Activated CD4-positive, CD25-positive, alpha-beta regulatory T cell treated with anti-CD3 and anti-CD28 coated beads, Interleukin-2, amount 50 U/mL, for 16 hours (primary cell): ENCODE measurements around the gene ZNF526.
A peak's percentile ranks its signal among the peaks of the same experiment; 100 is the strongest.

Experiments used
- DNase-seq: peaks from one replicate; pipeline ENCODE4 v3.0.0-alpha.2; 2020; ENCODE audit warnings: low read depth, low spot score

Gene ZNF526

GRCh38 chr19:42224940-42225717 is 5.0 kb downstream of the ZNF526 start:
- no peak for DNase-seq

DNA sequence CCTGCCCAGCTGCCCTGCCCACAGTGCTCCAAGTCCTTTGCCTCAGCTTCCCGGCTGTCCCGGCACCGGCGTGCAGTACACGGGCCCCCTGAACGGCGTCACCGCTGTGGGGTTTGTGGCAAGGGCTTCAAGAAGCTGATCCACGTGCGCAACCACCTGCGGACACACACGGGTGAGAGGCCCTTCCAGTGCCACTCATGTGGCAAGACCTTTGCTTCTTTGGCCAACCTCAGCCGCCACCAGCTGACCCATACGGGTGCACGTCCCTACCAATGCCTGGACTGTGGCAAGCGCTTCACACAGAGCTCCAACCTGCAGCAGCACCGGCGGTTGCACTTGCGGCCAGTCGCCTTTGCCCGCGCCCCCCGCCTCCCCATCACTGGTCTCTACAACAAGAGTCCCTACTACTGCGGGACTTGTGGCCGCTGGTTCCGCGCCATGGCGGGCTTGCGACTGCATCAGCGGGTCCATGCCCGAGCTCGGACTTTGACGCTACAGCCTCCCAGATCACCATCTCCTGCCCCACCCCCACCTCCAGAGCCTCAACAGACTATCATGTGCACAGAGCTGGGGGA is 5.7 kb downstream of the ZNF526 start:
- no peak for DNase-seq

GRCh38 chr19:42226886-42227285 is 6.8 kb downstream of the ZNF526 start:
- DNase-seq: no peak

DNA sequence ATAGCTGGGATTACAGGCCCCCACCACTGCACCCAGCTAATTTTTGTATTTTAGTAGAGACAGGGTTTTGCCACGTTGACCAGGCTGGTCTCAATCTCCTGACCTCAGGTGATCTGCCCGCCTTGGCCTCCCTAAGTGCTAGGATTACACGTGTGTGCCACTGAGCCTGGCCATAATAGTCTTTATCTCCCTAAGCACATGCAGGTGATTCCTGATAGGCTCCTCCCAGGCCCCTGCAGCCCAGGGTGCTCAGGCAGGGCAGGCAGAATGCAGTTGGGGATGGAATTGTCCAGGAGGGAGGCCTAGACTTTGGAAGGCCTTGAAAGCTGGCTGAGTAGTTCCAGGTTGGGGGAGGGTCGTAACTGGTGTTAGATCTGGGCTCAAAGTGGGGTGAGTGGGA is 8.5 kb downstream of the ZNF526 start:
- DNase-seq: no peak

GRCh38 chr19:42229301-42229854 is 9.3 kb downstream of the ZNF526 start:
- DNase-seq: no peak

GRCh38 chr19:42229855-42230351 is 9.8 kb downstream of the ZNF526 start:
- DNase-seq: no peak

DNA sequence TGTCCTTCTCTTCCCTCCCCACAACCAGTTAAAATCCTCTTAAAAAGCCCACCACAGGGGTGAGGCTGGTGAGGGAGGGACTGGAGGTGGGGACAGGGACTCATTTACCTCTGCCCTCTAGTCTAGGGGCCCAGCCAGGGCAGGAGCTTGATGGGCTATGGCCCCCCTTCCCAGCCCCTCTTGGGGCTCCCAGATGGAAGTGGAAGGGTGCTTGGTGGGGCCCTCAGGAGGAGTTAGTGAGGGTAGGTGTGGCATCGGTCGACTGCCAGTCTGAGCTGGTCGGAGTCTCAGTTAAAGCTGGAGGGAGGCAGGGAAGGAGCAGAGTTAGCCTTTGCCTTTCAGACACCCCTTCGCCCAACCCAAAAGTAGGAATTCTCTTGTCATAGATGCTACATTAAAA is 10.5 kb downstream of the ZNF526 start:
- DNase-seq: no peak

- DNase-seq: no peak
Measured at GRCh38 chr19:42232435-42232834, 12.3 kb downstream of the ZNF526 start.

DNA sequence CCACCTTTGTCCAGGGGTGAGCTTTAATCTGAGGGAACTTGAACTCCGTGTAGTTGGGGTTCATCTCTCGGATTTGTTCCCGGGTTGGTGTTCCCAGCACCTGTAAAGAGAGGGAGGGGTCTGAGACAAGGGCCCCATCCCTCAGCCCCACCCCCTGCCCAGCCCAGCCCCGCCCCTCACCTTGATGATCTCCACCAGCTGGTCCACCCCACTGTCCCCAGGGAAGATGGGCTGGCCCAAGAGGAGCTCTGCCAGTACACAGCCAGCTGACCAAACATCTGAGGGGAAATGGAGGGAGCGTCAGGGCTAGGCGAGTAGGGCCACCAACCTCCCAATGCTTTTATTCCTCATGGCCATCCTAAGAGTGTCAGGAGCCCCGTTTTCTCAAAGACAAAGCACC is 13.0 kb downstream of the ZNF526 start:
- DNase-seq: no peak

GRCh38 chr19:42233678-42234292 is 13.7 kb downstream of the ZNF526 start:
- no peak for DNase-seq

DNA sequence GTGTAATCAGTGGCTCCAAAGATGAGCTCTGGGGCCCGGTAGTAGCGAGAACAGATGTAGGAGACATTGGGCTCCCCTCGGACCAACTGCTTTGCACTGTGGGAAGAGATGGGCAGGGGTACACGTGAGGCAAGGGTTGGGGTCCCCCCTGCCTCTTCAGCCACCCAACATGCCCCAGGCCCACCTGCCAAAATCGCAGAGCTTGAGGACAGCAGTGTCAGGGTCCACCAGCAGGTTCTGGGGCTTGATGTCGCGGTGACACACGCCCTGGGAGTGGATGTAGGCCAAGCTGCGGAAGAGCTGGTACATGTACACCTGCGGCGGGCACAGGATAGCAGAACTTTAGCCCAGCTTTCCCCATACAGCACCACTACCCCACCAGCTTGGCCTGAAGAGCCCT is 14.3 kb downstream of the ZNF526 start:
- DNase-seq: no peak

DNA sequence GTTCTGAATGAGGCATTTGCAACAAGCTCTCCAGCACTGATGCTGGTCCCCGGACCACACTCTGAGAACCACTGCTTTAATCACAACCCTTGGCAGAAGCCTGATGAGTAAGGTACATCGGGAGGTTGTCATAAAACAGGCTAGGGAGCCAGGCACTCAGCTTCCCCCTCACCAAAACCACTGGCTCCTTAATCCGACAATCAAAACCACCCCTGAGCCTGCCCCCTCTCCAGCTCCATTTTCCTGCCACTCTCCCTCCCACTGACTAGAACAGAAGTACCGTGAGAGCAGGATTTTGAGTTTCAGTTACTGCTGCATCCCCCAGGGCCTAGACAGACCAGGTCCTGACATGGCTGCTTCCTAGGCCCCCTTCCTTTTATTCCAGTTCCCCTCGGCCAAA is 15.1 kb downstream of the ZNF526 start:
- no peak for DNase-seq

- no peak for DNase-seq
Measured at GRCh38 chr19:42239544-42240220, 19.6 kb downstream of the ZNF526 start.

GRCh38 chr19:42241279-42241678 is 21.2 kb downstream of the ZNF526 start:
- DNase-seq: no peak

GRCh38 chr19:42242069-42242511 is 22.0 kb downstream of the ZNF526 start:
- DNase-seq: no peak

- peak; percentile 92 for DNase-seq
Measured at GRCh38 chr19:42242512-42243409, 22.6 kb downstream of the ZNF526 start, which contains the start of gene GSK3A. GSK3A (minus strand) TSS chr19:42242602; CDS start chr19:42242465, 137 bp downstream.

GRCh38 chr19:42244347-42245220 is 24.5 kb downstream of the ZNF526 start:
- DNase-seq: peak; percentile 89

DNA sequence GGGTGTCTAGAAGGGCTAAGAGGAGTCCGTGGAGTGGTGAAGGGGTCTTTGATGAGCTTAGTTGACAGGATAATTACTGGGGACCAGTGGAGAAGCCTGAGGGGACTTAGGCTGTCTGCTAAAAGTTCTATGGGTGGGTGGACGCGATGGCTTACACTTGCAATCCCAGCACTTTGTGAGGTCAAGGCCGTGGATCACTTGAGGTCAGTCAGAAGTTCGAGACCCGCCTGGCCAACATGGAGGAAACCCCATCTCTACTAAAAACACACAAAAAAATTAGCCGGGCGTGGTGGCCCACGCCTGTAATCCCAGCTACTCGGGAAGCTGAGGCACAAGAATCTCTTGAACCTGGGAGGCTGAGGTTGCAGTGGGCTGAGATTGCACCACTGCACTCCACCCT is 25.1 kb downstream of the ZNF526 start:
- DNase-seq: no peak

GRCh38 chr19:42246143-42246921 is 26.2 kb downstream of the ZNF526 start:
- DNase-seq: no peak
